GM12875 (cell line): ENCODE data around the gene CCDC148.

Experiments
- H3K4me3 ChIP-seq: one replicate; pipeline ENCODE4 v1.5.1; 2011; ENCODE audit warnings: low read depth, low read length, control low read depth
- TF ChIP-seq, protein P1 (sequence below): IDR thresholded peaks from 2 replicates; pipeline ENCODE4 v1.5.1; 2011; ENCODE audit warnings: low read depth, mild to moderate bottlenecking, control low read depth, inconsistent platforms, low read length, moderate library complexity, borderline replicate concordance; ENCODE audit not compliant: insufficient read depth

The CCDC148 gene

GRCh38 chr2:158412206-158412605, 44.3 kb downstream of the CCDC148 start:
- TF ChIP-seq, protein P1, sequence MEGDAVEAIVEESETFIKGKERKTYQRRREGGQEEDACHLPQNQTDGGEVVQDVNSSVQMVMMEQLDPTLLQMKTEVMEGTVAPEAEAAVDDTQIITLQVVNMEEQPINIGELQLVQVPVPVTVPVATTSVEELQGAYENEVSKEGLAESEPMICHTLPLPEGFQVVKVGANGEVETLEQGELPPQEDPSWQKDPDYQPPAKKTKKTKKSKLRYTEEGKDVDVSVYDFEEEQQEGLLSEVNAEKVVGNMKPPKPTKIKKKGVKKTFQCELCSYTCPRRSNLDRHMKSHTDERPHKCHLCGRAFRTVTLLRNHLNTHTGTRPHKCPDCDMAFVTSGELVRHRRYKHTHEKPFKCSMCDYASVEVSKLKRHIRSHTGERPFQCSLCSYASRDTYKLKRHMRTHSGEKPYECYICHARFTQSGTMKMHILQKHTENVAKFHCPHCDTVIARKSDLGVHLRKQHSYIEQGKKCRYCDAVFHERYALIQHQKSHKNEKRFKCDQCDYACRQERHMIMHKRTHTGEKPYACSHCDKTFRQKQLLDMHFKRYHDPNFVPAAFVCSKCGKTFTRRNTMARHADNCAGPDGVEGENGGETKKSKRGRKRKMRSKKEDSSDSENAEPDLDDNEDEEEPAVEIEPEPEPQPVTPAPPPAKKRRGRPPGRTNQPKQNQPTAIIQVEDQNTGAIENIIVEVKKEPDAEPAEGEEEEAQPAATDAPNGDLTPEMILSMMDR = no peak
- H3K4me3 ChIP-seq = no peak overlapping the region

GRCh38 chr2:158411748-158412147, 44.8 kb downstream of the CCDC148 start:
- TF ChIP-seq, protein P1 = no peak
- H3K4me3 ChIP-seq = no peak overlapping the region

DNA sequence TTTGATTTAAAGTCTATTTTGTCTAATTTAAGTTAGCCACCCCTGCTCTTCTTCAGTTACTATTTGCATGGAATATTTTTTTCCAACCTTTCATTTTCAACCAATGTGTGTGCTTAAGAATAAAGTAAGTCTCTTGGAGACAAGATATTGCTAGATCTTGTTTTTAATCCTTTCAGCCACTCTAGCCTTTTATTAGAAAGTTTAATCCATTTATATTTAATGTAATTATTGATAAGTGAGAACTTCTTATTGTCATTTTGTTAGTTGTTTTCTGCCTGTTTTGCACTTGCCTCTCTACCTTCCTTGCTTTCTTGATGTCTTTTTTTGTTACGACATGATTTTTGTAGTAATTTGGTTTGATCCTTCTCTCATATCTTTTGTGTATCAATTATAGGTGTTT, 46.4 kb downstream of the CCDC148 start:
- TF ChIP-seq, protein P1 = no peak
- no peak overlapping the region for H3K4me3 ChIP-seq

GRCh38 chr2:158407031-158407430, 49.5 kb downstream of the CCDC148 start:
- TF ChIP-seq, protein P1 = no peak
- H3K4me3 ChIP-seq = no peak overlapping the region

DNA sequence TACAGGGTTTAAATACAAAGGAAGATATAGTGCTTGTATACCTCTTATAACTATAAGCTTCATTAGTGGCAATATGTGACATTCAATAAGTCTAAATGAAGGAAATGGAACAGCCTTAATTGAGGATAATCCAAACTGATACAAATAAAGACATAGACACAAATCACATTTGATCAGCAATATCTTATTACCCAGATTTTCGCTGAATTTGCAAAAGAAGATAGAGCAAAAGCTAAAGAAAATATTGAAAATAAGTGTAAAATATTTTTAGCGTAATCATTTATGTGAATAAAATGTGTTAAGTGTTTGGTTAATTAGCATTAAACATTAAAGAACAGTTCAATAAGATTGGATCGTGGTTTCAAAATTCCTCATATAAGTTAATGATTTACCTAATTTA, 51.2 kb downstream of the CCDC148 start:
- no peak overlapping the region for H3K4me3 ChIP-seq
- TF ChIP-seq, protein P1 = no peak

DNA sequence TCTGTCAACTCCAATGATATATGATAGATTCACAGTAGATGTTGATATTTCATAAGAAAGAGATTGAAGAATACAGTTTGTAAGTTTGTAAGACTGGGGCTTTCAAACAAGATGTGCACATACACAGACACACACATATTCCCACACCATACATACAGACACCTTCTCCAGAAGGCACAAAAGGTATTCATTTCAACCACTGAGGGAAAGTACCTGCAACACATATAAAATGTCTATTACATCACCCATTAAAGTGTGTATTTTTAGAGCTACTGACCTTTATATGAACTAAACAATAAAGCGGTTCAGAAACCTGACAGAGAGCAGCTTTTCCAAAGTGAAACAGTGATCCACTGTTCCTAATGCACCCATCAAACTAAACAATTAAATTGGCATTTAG, 53.3 kb downstream of the CCDC148 start:
- TF ChIP-seq, protein P1 = no peak
- H3K4me3 ChIP-seq = no peak overlapping the region

DNA sequence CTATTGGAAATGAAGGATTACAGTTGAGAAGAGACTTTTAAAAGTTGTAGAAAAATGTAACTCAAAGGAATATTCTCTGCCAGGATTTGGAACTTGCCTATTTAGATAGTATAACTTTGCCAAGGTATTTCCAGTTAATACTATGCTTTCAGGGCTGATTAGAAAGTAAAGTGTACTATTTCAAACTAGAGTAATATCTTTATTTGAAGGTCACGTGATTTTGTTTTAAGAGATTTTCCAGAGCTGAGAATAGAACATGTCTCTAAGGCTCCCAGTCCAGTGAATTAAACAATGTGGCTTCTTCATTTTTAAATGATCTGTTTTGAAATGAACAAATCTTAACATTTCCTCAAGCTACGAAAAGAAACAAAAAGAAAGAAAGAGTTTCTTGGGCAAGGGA, 53.9 kb downstream of the CCDC148 start:
- H3K4me3 ChIP-seq = no peak overlapping the region
- TF ChIP-seq, protein P1 = no peak
